GM12878 (cell line): ENCODE data around the gene TOLLIP. TPM values are rescaled to one million over a fixed set of nuclear protein-coding genes. Genes with fewer than 3 reads are reported as not detected.

Source experiments
- ATAC-seq: fragments of 200-7000 bp; cut with Tn5 transposase; 3 replicates; pipeline ENCODE4 v1.9.1; 2020; ENCODE audit warnings: mild to moderate bottlenecking, moderate library complexity
- BruUV-seq: library from RNA; stranded (reverse); fragments of 400-500 nt; replicated peaks from 2 replicates; lab custom pipeline; 2021; lab: Mats Ljungman, UMichigan
- CTCF ChIA-PET: fragments of 300-600 bp; sonication (Branson Sonifier 250); formaldehyde crosslinking; extraction: SDS; loops from one replicate; lab custom pipeline; 2021; ENCODE audit warnings: inconsistent platforms; lab: Yijun Ruan, JAX
- POLR2A ChIA-PET: fragments of 350-600 bp; formaldehyde crosslinking; extraction: SDS; loops from one replicate; lab custom pipeline; 2021; ENCODE audit warnings: inconsistent platforms; lab: Charles Lee
- RAD21 ChIA-PET: fragments of 300-600 bp; sonication (Branson Sonifier 250); formaldehyde crosslinking; loops from one replicate; lab custom pipeline; 2023; ENCODE audit warnings: antibody characterized with exemption; ENCODE audit not compliant: unreplicated experiment; lab: Charles Lee
- SMC1A ChIA-PET: fragments of 300-600 bp; sonication (Branson Sonifier 250); formaldehyde crosslinking; loops from one replicate; lab custom pipeline; 2023; ENCODE audit not compliant: unreplicated experiment, uncharacterized antibody; lab: Charles Lee
- DNase-seq: peaks from one replicate; pipeline ENCODE4 v3.0.0-alpha.2; 2011; ENCODE audit warnings: low read depth, low spot score
- FAIRE-seq: peaks from 3 replicates; lab custom pipeline; 2011; peaks lifted over from hg19 to GRCh38; lab: Jason Lieb, UNC
- H2AFZ ChIP-seq: 2 replicates; pipeline ENCODE4 v1.6.0; 2011; ENCODE audit warnings: low read depth, low read length, control low read depth; ENCODE audit not compliant: control insufficient read depth
- H3K27ac ChIP-seq: 2 replicates; pipeline ENCODE4 v1.5.1; 2011; ENCODE audit warnings: control low read depth; ENCODE audit not compliant: control insufficient read depth, insufficient read depth
- H3K27me3 ChIP-seq, 2 experiments: replicated peaks in 1 of 2; 2 replicates each; pipeline versions ENCODE4 v1.6.0 to v1.6.1; 2011; ENCODE audit warnings: low read length in 1 of 2; ENCODE audit not compliant: control insufficient read depth in 2 of 2, insufficient read depth in 2 of 2
- H3K36me3 ChIP-seq, 2 experiments: 2 replicates each; pipeline ENCODE4 v1.5.1; 2011; ENCODE audit warnings: low read length in 1 of 2; ENCODE audit not compliant: control insufficient read depth in 2 of 2, insufficient read depth in 2 of 2
- H3K4me1 ChIP-seq: 2 replicates; pipeline ENCODE4 v1.6.1; 2011; ENCODE audit warnings: mild to moderate bottlenecking, low read length, moderate library complexity, mixed read lengths; ENCODE audit not compliant: control insufficient read depth, insufficient read depth
- H3K4me2 ChIP-seq: 2 replicates; pipeline ENCODE4 v1.6.0; 2011; ENCODE audit warnings: control low read depth; ENCODE audit not compliant: control insufficient read depth, insufficient read depth
- H3K4me3 ChIP-seq: fragments of 200-600 bp; sonication (generic); 2 replicates; pipeline ENCODE4 v1.5.1; 2016
- H3K79me2 ChIP-seq: 2 replicates; pipeline ENCODE4 v1.6.0; 2011; ENCODE audit warnings: low read length; ENCODE audit not compliant: control insufficient read depth, insufficient read depth
- H3K9ac ChIP-seq: 2 replicates; pipeline ENCODE4 v1.8.0; 2011; ENCODE audit warnings: low read length, control low read depth, mixed read lengths; ENCODE audit not compliant: control insufficient read depth, insufficient read depth
- H3K9me3 ChIP-seq: replicated peaks from 3 replicates; pipeline ENCODE4 v1.5.1; 2011; ENCODE audit warnings: mild to moderate bottlenecking, low read length; ENCODE audit not compliant: control insufficient read depth, insufficient read depth
- H4K20me1 ChIP-seq: 2 replicates; pipeline ENCODE4 v1.6.0; 2011; ENCODE audit not compliant: control insufficient read depth, insufficient read depth
- CBX3 ChIP-seq: fragments of 200-600 bp; sonication (generic); IDR thresholded peaks from 2 replicates; pipeline ENCODE4 v1.6.1; 2016; ENCODE audit warnings: low read depth, borderline replicate concordance
- EED ChIP-seq: sonication (generic); IDR thresholded peaks from 2 replicates; pipeline ENCODE4 v1.6.1; 2016; ENCODE audit warnings: antibody characterized with exemption, low read depth
- ETV6 ChIP-seq, 2 experiments: fragments of 450-650 bp in 1 of 2; IDR thresholded peaks in 1 of 2; conservative IDR thresholded peaks in 1 of 2; 2 replicates each; pipeline ENCODE4 v1.6.1; 2014; ENCODE audit warnings: antibody characterized with exemption in 1 of 2, borderline replicate concordance in 1 of 2, low read depth in 1 of 2, mild to moderate bottlenecking in 1 of 2, moderate library complexity in 1 of 2
- HCFC1 ChIP-seq: fragments of 150-350 bp; IDR thresholded peaks from 2 replicates; pipeline ENCODE4 v1.6.1; 2014; ENCODE audit warnings: low read length
- IKZF2 ChIP-seq, 2 experiments: fragments of 450-650 bp; IDR thresholded peaks; 2 replicates each; pipeline ENCODE4 v1.6.1; 2017; ENCODE audit warnings: mild to moderate bottlenecking in 2 of 2, moderate library complexity in 2 of 2
- MEF2A ChIP-seq: IDR thresholded peaks from 2 replicates; pipeline ENCODE4 v1.6.1; 2011; ENCODE audit warnings: low read depth, mild to moderate bottlenecking, low read length, moderate library complexity; ENCODE audit not compliant: insufficient read depth
- NR2C1 ChIP-seq: fragments of 450-650 bp; IDR thresholded peaks from 2 replicates; pipeline ENCODE4 v1.6.1; 2017; ENCODE audit warnings: antibody characterized with exemption, mild to moderate bottlenecking, moderate library complexity
- REST ChIP-seq: IDR thresholded peaks from 2 replicates; pipeline ENCODE4 v1.6.1; 2012; ENCODE audit warnings: mild to moderate bottlenecking, low read depth, low read length
- SREBF1 ChIP-seq: IDR thresholded peaks from 2 replicates; pipeline ENCODE4 v1.6.1; 2012; ENCODE audit warnings: mild to moderate bottlenecking, low read length
- TAF1 ChIP-seq: IDR thresholded peaks from 2 replicates; pipeline ENCODE4 v1.6.1; 2011; ENCODE audit warnings: mild to moderate bottlenecking, low read depth, low read length, borderline replicate concordance
- TCF3 ChIP-seq: IDR thresholded peaks from 2 replicates; pipeline ENCODE4 v1.6.1; 2012; ENCODE audit warnings: low read depth, mild to moderate bottlenecking, low read length, borderline replicate concordance; ENCODE audit not compliant: insufficient read depth
- ZNF622 ChIP-seq: fragments of 450-650 bp; IDR thresholded peaks from 2 replicates; pipeline ENCODE4 v1.6.1; 2017; ENCODE audit warnings: mild to moderate bottlenecking, inconsistent platforms
- WGBS: methylation state at CpG from one replicate; pipeline ENCODE4 v1.1.6; 2016; ENCODE audit warnings: low lambda C conversion rate; ENCODE audit not compliant: insufficient replicate concordance, insufficient coverage; ENCODE audit errors: missing lambda C conversion rate; 5-methylcytosine and 5-hydroxymethylcytosine counted together
- in situ Hi-C: fragments of 300-500 bp; cut with MboI; formaldehyde crosslinking; loops from 9 replicates; pipeline ENCODE4 v1.14.3; 2018; ENCODE audit warnings: mixed read lengths
- intact Hi-C: fragments of 100-400 bp; cut with micrococcal nuclease; formaldehyde crosslinking; loops from one replicate; pipeline ENCODE4 v1.14.2; 2022; ENCODE audit not compliant: unreplicated experiment
- polyA plus RNA-seq, 11 experiments: library from polyadenylated mRNA; depleted of rRNA in 4 of 11; unstranded in 6 of 11; stranded (reverse) in 5 of 11; fragments of >200 nt; fragmentation: Nextera tagmentation in 4 of 11; fragmentation: Illumina TruSeq in 1 of 11; extraction: Ambion mirVana in 4 of 11; extraction: Trizol in 1 of 11; gene quantifications; 1 replicate in 1 of 11; 2 replicates in 10 of 11; pipeline versions ENCODE4 v1.2.1 to v1.2.3, GENCODE V29; 2011 to 2016; ENCODE audit warnings: inconsistent platforms in 2 of 11, missing spikeins in 2 of 11, low read depth in 1 of 11
- total RNA-seq, 4 experiments: library from RNA; depleted of rRNA in 3 of 4; stranded (reverse); fragments of >200 nt in 3 of 4; fragmentation: Illumina TruSeq in 1 of 4; extraction: Trizol in 1 of 4; gene quantifications; 2 replicates each; pipeline versions ENCODE4 v1.2.1 to v1.2.3, GENCODE V29; 2013 to 2021

TOLLIP gene
- total and polyA plus RNA-seq, 10 of the 15 experiments (the other 5 are each of a cell fraction or from before 2014, with no cell fraction given), result 0.47 to 39.5 (median 21.6) TPM

GRCh38 chr11:1239596-1240205 is 69.7 kb downstream of the TOLLIP start (continued):
- TF ChIP-seq ZNF622 (no peak), EED (no peak), NR2C1 (no peak), MEF2A (no peak), TAF1 (no peak), SREBF1 (no peak)

- TF ChIP-seq ETV6 (conservative IDR thresholded peaks at IDR 0.05 in 1 of 2, IDR thresholded peaks at IDR 0.05 in 1 of 2; ENCODE audit: borderline replicate concordance in 1 of 2, low read depth in 1 of 2) (no peak), TCF3 (no peak), HCFC1 (no peak), REST (peak; percentile 68; the same call in 1 of the 2 replicates), IKZF2 (IDR thresholded peaks at IDR 0.05) (no peak), CBX3 (no peak)
- no peaks in the 10 kb centered on the region for H3K79me2 ChIP-seq
- H2AFZ ChIP-seq, result no peak overlapping the region
- FAIRE-seq (no peak), ATAC-seq (no peak), DNase-seq (no peak)
- H3K27me3 ChIP-seq, result no peaks in the 10 kb centered on the region
- no peak overlapping the region for H3K4me3 ChIP-seq
- WGBS, result 70% methylated on average over 28 of the region's 34 CpGs
- H4K20me1 ChIP-seq, result no peaks in the 10 kb centered on the region
- H3K4me1 ChIP-seq, result no peaks in the 10 kb centered on the region
- H3K4me2 ChIP-seq, result no peak overlapping the region
- ChIA-PET SMC1A (no interaction called here), POLR2A (no interaction called here), CTCF (no interaction called here), RAD21 (no interaction called here)
- no peak overlapping the region for H3K9ac ChIP-seq
- intact Hi-C loops (no loop called here), in situ Hi-C loops (no loop called here)
- no peaks in the 10 kb centered on the region; the same call in 2 of the 3 replicates for H3K9me3 ChIP-seq
- no TSS peak for BruUV-seq
- no peak overlapping the region for H3K27ac ChIP-seq
- no peaks in the 10 kb centered on the region for H3K36me3 ChIP-seq
These were observed 70.5 kb downstream of the TOLLIP start for GRCh38 chr11:1238767-1239595.
